ENCODE measurements around the gene P2RX7.

Gene P2RX7

DNA sequence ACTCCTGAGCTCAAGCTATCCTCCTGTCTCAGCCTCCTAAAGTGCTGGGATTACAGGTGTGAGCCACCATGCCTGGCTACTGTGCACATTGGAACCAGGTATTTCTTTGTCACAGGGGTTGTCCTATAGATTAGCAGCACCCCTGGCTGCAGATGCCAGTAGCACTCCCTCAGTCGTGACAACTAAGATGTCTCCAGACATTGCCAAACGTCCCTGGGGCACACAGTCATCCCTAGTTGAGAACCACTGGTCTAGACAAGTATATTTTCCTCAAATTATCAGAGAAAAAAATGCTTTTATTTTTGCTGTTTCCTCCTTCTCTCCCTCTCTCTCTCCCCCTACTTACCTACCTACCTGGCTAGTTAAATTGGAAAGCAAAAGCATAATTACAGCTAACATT is 17.9 kb upstream of the P2RX7 start:
- no peak for TF ChIP-seq TCF12 (IDR thresholded peaks at IDR 0.05; ENCODE audit: low read depth)
- no peak for TF ChIP-seq NFIC (IDR thresholded peaks at IDR 0.05)
- TF ChIP-seq RAD21 (IDR thresholded peaks at IDR 0.05; ENCODE audit: low read depth): no peak
- no peak for TF ChIP-seq MAX (IDR thresholded peaks at IDR 0.05)
- TF ChIP-seq, protein P1, sequence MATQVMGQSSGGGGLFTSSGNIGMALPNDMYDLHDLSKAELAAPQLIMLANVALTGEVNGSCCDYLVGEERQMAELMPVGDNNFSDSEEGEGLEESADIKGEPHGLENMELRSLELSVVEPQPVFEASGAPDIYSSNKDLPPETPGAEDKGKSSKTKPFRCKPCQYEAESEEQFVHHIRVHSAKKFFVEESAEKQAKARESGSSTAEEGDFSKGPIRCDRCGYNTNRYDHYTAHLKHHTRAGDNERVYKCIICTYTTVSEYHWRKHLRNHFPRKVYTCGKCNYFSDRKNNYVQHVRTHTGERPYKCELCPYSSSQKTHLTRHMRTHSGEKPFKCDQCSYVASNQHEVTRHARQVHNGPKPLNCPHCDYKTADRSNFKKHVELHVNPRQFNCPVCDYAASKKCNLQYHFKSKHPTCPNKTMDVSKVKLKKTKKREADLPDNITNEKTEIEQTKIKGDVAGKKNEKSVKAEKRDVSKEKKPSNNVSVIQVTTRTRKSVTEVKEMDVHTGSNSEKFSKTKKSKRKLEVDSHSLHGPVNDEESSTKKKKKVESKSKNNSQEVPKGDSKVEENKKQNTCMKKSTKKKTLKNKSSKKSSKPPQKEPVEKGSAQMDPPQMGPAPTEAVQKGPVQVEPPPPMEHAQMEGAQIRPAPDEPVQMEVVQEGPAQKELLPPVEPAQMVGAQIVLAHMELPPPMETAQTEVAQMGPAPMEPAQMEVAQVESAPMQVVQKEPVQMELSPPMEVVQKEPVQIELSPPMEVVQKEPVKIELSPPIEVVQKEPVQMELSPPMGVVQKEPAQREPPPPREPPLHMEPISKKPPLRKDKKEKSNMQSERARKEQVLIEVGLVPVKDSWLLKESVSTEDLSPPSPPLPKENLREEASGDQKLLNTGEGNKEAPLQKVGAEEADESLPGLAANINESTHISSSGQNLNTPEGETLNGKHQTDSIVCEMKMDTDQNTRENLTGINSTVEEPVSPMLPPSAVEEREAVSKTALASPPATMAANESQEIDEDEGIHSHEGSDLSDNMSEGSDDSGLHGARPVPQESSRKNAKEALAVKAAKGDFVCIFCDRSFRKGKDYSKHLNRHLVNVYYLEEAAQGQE (IDR thresholded peaks at IDR 0.05; ENCODE audit: low read depth): no peak
- no peak for TF ChIP-seq CEBPB (IDR thresholded peaks at IDR 0.05)
- TF ChIP-seq TEAD4 (IDR thresholded peaks at IDR 0.05): no peak
- TF ChIP-seq YY1 (IDR thresholded peaks at IDR 0.05; ENCODE audit: low read depth): no peak
- no peak for TF ChIP-seq TAF1 (IDR thresholded peaks at IDR 0.05; ENCODE audit: low read depth)
- TF ChIP-seq EP300 (IDR thresholded peaks at IDR 0.05; ENCODE audit: borderline replicate concordance): no peak
- TF ChIP-seq CREB1 (IDR thresholded peaks at IDR 0.05; ENCODE audit: low read depth): no peak
- no peak for TF ChIP-seq EGR1 (IDR thresholded peaks at IDR 0.05)
- TF ChIP-seq FOXM1 (IDR thresholded peaks at IDR 0.05; ENCODE audit: borderline replicate concordance, low read depth): no peak
- TF ChIP-seq ZBTB7A (IDR thresholded peaks at IDR 0.05; ENCODE audit: low read depth): no peak
- no peak for TF ChIP-seq USF1 (IDR thresholded peaks at IDR 0.05)

GRCh38 chr12:121115530-121115929 is 17.1 kb upstream of the P2RX7 start:
- TF ChIP-seq YY1 (IDR thresholded peaks at IDR 0.05; ENCODE audit: low read depth) (no peak), TAF1 (IDR thresholded peaks at IDR 0.05; ENCODE audit: low read depth) (no peak), RAD21 (IDR thresholded peaks at IDR 0.05; ENCODE audit: low read depth) (no peak), ZBTB7A (IDR thresholded peaks at IDR 0.05; ENCODE audit: low read depth) (no peak), MAX (IDR thresholded peaks at IDR 0.05) (no peak), TCF12 (IDR thresholded peaks at IDR 0.05; ENCODE audit: low read depth) (no peak), FOXM1 (IDR thresholded peaks at IDR 0.05; ENCODE audit: borderline replicate concordance, low read depth) (no peak), EP300 (IDR thresholded peaks at IDR 0.05; ENCODE audit: borderline replicate concordance) (no peak), NFIC (IDR thresholded peaks at IDR 0.05) (no peak), EGR1 (IDR thresholded peaks at IDR 0.05) (no peak), CEBPB (IDR thresholded peaks at IDR 0.05) (no peak)
- TF ChIP-seq, protein P1 (IDR thresholded peaks at IDR 0.05; ENCODE audit: low read depth): no peak

DNA sequence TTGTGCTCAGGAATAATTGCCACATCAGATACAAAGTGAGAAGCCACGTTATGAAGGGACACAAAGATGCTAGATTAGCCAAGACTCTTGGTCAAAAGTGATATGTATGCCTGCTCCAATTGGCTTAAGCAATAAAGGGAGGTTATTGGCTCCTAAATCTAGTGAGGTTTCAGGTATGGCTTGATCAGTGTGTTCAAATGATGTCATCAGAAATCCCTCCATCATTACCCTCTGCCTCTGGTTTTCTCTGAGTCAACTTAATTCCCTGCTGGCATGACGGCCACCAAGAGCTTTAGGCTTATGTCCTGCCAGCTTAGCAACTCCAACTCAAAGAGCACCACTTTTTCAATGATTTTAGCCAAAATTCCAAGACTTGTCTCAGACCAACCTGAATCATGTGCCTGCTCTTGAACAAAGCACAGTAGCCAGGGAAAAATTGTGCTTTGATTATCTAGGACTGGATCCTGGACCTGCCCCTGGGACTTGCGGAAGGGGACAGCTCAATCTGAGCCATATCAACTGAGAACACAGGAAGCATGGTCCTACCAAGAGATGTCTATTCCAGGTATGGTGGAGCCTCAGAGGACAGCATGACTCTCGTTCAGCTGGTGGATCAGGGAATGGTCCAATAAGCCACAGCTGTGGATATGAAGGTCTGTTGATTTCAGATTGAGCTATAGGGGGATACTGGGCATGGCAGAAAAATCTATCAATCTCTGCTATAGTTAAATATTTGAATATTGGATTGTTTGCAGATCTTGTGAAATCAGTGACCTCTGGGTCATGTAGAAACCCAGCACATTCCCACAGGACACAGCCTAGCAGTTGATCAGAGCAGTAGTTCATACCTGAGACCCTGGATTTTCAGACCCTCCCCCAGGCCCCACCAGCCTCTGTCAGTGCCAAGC is 16.1 kb upstream of the P2RX7 start:
- TF ChIP-seq YY1 (IDR thresholded peaks at IDR 0.05; ENCODE audit: low read depth) (no peak), USF1 (IDR thresholded peaks at IDR 0.05) (no peak), EP300 (IDR thresholded peaks at IDR 0.05; ENCODE audit: borderline replicate concordance) (no peak), RAD21 (IDR thresholded peaks at IDR 0.05; ENCODE audit: low read depth) (no peak), ZBTB7A (IDR thresholded peaks at IDR 0.05; ENCODE audit: low read depth) (no peak), CEBPB (IDR thresholded peaks at IDR 0.05) (no peak), EGR1 (IDR thresholded peaks at IDR 0.05) (no peak), TAF1 (IDR thresholded peaks at IDR 0.05; ENCODE audit: low read depth) (no peak), MAX (IDR thresholded peaks at IDR 0.05) (no peak), CREB1 (IDR thresholded peaks at IDR 0.05; ENCODE audit: low read depth) (no peak), FOXM1 (IDR thresholded peaks at IDR 0.05; ENCODE audit: borderline replicate concordance, low read depth) (no peak), NFIC (IDR thresholded peaks at IDR 0.05) (no peak), TEAD4 (IDR thresholded peaks at IDR 0.05) (no peak), TCF12 (IDR thresholded peaks at IDR 0.05; ENCODE audit: low read depth) (no peak)
- TF ChIP-seq, protein P1 (IDR thresholded peaks at IDR 0.05; ENCODE audit: low read depth): no peak
